Liver (tissue), 9 donors: ENCODE measurements around the gene RTP2. TPM values are rescaled to one million over a fixed set of nuclear protein-coding genes. Genes with fewer than 3 reads are reported as not detected.
"Not testable (repeated sequence)": the region's sequence is repeated elsewhere in the genome, so short reads cannot be mapped to it uniquely, and the experiment has no call there.

ENCODE experiments used
- DNase-seq: peaks from one replicate; pipeline ENCODE4 v3.0.0-alpha.2; 2017; ENCODE audit warnings: low spot score
- H3K27ac ChIP-seq, 2 donors: one replicate each; pipeline ENCODE4 v1.7.0; 2013; ENCODE audit warnings: inconsistent platforms in 2 of 2, low read length in 2 of 2, control low read depth in 1 of 2, low read depth in 1 of 2, mild to moderate bottlenecking in 1 of 2
- H3K27me3 ChIP-seq, 4 donors: one replicate each; pipeline versions ENCODE4 v1.6.1 to v1.7.0; 2013; ENCODE audit warnings: low read length in 3 of 4, inconsistent platforms in 1 of 4, mild to moderate bottlenecking in 1 of 4, moderate library complexity in 1 of 4; ENCODE audit not compliant: control insufficient read depth in 4 of 4, insufficient read depth in 4 of 4
- H3K36me3 ChIP-seq, 4 donors: one replicate each; pipeline versions ENCODE4 v1.6.1 to v1.7.0; 2013; ENCODE audit warnings: low read length in 3 of 4, mild to moderate bottlenecking in 3 of 4, low read depth in 1 of 4, moderate library complexity in 1 of 4; ENCODE audit not compliant: control insufficient read depth in 4 of 4, insufficient read depth in 3 of 4
- H3K4me1 ChIP-seq, 4 donors: one replicate each; pipeline versions ENCODE4 v1.6.1 to v1.7.0; 2013; ENCODE audit warnings: low read length in 3 of 4, mild to moderate bottlenecking in 3 of 4, moderate library complexity in 1 of 4; ENCODE audit not compliant: control insufficient read depth in 4 of 4, insufficient read depth in 4 of 4
- H3K4me3 ChIP-seq, 3 donors: one replicate each; pipeline versions ENCODE4 v1.6.1 to v1.7.0; 2013; ENCODE audit warnings: low read length in 3 of 3, control low read depth in 1 of 3, low read depth in 1 of 3, mild to moderate bottlenecking in 1 of 3
- H3K9ac ChIP-seq, 2 donors: one replicate each; pipeline ENCODE4 v1.7.0; 2013; ENCODE audit warnings: low read length in 2 of 2, mild to moderate bottlenecking in 2 of 2, moderate library complexity in 2 of 2, control low read depth in 1 of 2, low read depth in 1 of 2
- H3K9me3 ChIP-seq, 4 donors: one replicate each; pipeline versions ENCODE4 v1.6.1 to v1.7.0; 2013; ENCODE audit warnings: low read length in 3 of 4; ENCODE audit not compliant: control insufficient read depth in 4 of 4
- EGR1 ChIP-seq, 2 donors: IDR thresholded peaks; 2 replicates each; pipeline ENCODE4 v1.6.1; 2016 to 2018; ENCODE audit warnings: antibody characterized with exemption in 2 of 2, low read depth in 2 of 2
- FOXA1 ChIP-seq: IDR thresholded peaks from 2 replicates; pipeline ENCODE4 v1.6.1; 2016; ENCODE audit warnings: antibody characterized with exemption
- FOXA2 ChIP-seq: IDR thresholded peaks from 2 replicates; pipeline ENCODE4 v1.6.1; 2016; ENCODE audit warnings: antibody characterized with exemption
- GABPA ChIP-seq, 2 donors: IDR thresholded peaks in 1 of 2; conservative IDR thresholded peaks in 1 of 2; 2 replicates each; pipeline ENCODE4 v1.6.1; 2016; ENCODE audit warnings: antibody characterized with exemption in 2 of 2, mild to moderate bottlenecking in 1 of 2, moderate library complexity in 1 of 2
- HNF4A ChIP-seq, 2 donors: conservative IDR thresholded peaks; 2 replicates each; pipeline ENCODE4 v1.6.1; 2016; ENCODE audit warnings: antibody characterized with exemption in 2 of 2, mild to moderate bottlenecking in 2 of 2
- JUND ChIP-seq, 2 donors: IDR thresholded peaks; 2 replicates each; pipeline ENCODE4 v1.6.1; 2016; ENCODE audit warnings: antibody characterized with exemption in 2 of 2
- NR2F2 ChIP-seq: IDR thresholded peaks from 2 replicates; pipeline ENCODE4 v1.6.1; 2016; ENCODE audit warnings: antibody characterized with exemption
- RAD21 ChIP-seq, 2 donors: IDR thresholded peaks; 2 replicates each; pipeline ENCODE4 v1.6.1; 2016; ENCODE audit warnings: antibody characterized with exemption in 2 of 2, mild to moderate bottlenecking in 2 of 2
- RXRA ChIP-seq, 2 donors: IDR thresholded peaks; 2 replicates each; pipeline ENCODE4 v1.6.1; 2017 to 2018; ENCODE audit warnings: antibody characterized with exemption in 2 of 2, mild to moderate bottlenecking in 1 of 2
- SP1 ChIP-seq: IDR thresholded peaks from 2 replicates; pipeline ENCODE4 v1.6.1; 2018; ENCODE audit warnings: antibody characterized with exemption, mild to moderate bottlenecking
- YY1 ChIP-seq: IDR thresholded peaks from 2 replicates; pipeline ENCODE4 v1.6.1; 2016; ENCODE audit warnings: antibody characterized with exemption, mild to moderate bottlenecking
- WGBS: extraction: QIAGEN DNeasy Blood & Tissue Kit; methylation state at CpG from one replicate; pipeline ENCODE4 v1.1.7; 2013; 5-methylcytosine and 5-hydroxymethylcytosine counted together
- polyA plus RNA-seq, 2 donors: library from polyadenylated mRNA; stranded (reverse) in 1 of 2; unstranded in 1 of 2; fragments of 200-250 nt in 1 of 2; fragments of >200 nt in 1 of 2; fragmentation: Nextera tagmentation in 1 of 2; extraction: Ambion mirVana in 1 of 2; gene quantifications; one replicate each; pipeline versions ENCODE4 v1.2.1 to v1.2.3, GENCODE V29; 2013 to 2015
- total RNA-seq, 2 donors: library from RNA; depleted of rRNA; stranded (reverse); fragments of >200 nt; gene quantifications; one replicate each; pipeline ENCODE4 v1.2.3, GENCODE V29; 2014
- TF ChIP-seq, protein P1 (sequence below): IDR thresholded peaks from 2 replicates; pipeline ENCODE4 v1.6.1; 2016; ENCODE audit warnings: antibody characterized with exemption, mild to moderate bottlenecking
- TF ChIP-seq, protein P2 (sequence below): IDR thresholded peaks from 2 replicates; pipeline ENCODE4 v1.6.1; 2016; ENCODE audit warnings: antibody characterized with exemption
- TF ChIP-seq, protein P3 (sequence below): IDR thresholded peaks from 2 replicates; pipeline ENCODE4 v1.6.1; 2016; ENCODE audit warnings: antibody characterized with exemption
- TF ChIP-seq, protein P4 (sequence below): fragments of 150-350 bp; IDR thresholded peaks from 2 replicates; pipeline ENCODE4 v1.5.1; 2017; ENCODE audit warnings: improper control_type of control experiment, low read depth, low read length; ENCODE audit not compliant: missing input control
- donor health status: healthy.
- donor health status: healthy.
- donor health status: healthy.
- donor health status: healthy.
- donor health status: healthy.

Gene RTP2
- total and polyA plus RNA-seq, 4 donors: not detected

DNA sequence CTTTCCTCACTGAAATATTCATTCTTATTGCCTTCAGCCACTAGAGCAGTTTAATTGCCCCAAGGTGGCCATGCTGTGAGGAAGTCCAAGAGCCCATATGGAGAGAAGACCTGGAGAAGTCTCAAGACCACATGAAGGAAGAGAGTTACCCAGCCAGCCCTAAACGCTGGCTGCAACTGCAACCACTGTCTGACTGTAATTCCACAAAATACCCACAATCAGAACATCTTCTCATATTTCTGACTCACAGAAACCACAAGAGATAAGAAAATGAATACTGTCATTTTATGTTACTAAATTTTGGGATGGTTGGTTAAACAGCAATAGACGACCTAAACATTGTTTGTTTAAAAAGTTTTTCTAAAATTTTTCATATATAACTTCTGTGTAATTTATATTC is 17.5 kb downstream of the RTP2 start:
- no peaks in the 10 kb centered on the region for H3K36me3 ChIP-seq
- 76% methylated on average over 2 of the region's 2 CpGs for WGBS

DNA sequence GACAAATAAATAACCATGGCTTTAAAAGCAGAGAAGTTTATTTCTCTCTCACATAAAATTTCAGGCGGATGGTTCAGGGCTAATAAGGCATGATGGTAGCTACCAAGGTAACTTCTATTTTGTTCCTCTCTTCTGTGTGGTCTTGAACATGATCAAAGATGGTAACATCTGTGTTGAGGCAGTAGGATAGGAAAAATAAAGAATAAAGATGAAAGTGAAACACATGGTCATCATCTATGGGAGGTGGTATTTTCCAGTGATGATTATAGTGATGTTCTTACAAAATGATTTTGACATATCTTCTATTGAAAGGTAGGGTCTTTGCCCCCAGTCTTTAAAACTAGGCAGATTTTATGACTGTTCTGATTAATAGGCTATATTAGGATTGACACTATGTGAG is 17.9 kb downstream of the RTP2 start:
- no peak for DNase-seq
- no peak overlapping the region for H3K4me3 ChIP-seq
- H3K4me1 ChIP-seq: peaks cover 0 to 1% (median under 1%) of the 10 kb centered on the region in 4 donors
- H3K9ac ChIP-seq: no peak overlapping the region
- WGBS: 93% methylated on average over 1 of the region's 1 CpG
- H3K9me3 ChIP-seq: peaks cover 0 to 1% (median 0%) of the 10 kb centered on the region in 4 donors
- no peaks in the 10 kb centered on the region for H3K36me3 ChIP-seq
- TF ChIP-seq GABPA (IDR thresholded peaks at IDR 0.05 in 1 of 2, conservative IDR thresholded peaks at IDR 0.05 in 1 of 2): no peak
- H3K27me3 ChIP-seq: no peaks in the 10 kb centered on the region
- no peak overlapping the region for H3K27ac ChIP-seq

More for the DNA sequence above, 17.5 kb downstream of the RTP2 start:
- Histone ChIP-seq H3K27ac (no peak overlapping the region), H3K9me3 (peaks cover 0 to 1% (median 0%) of the 10 kb centered on the region in 4 donors), H3K27me3 (no peaks in the 10 kb centered on the region), H3K4me1 (no peaks in the 10 kb centered on the region), H3K9ac (no peak overlapping the region), H3K4me3 (no peak overlapping the region)
- no peak for DNase-seq
- TF ChIP-seq HNF4A (conservative IDR thresholded peaks at IDR 0.05) (no peak), FOXA2 (no peak), GABPA (IDR thresholded peaks at IDR 0.05 in 1 of 2, conservative IDR thresholded peaks at IDR 0.05 in 1 of 2) (no peak), RAD21 (IDR thresholded peaks at IDR 0.05) (no peak), SP1 (no peak), EGR1 (IDR thresholded peaks at IDR 0.05; ENCODE audit: low read depth in 2 of 2) (no peak), NR2F2 (no peak), RXRA (IDR thresholded peaks at IDR 0.05) (no peak), YY1 (no peak), JUND (IDR thresholded peaks at IDR 0.05) (no peak), FOXA1 (no peak)
- TF ChIP-seq, protein P1, sequence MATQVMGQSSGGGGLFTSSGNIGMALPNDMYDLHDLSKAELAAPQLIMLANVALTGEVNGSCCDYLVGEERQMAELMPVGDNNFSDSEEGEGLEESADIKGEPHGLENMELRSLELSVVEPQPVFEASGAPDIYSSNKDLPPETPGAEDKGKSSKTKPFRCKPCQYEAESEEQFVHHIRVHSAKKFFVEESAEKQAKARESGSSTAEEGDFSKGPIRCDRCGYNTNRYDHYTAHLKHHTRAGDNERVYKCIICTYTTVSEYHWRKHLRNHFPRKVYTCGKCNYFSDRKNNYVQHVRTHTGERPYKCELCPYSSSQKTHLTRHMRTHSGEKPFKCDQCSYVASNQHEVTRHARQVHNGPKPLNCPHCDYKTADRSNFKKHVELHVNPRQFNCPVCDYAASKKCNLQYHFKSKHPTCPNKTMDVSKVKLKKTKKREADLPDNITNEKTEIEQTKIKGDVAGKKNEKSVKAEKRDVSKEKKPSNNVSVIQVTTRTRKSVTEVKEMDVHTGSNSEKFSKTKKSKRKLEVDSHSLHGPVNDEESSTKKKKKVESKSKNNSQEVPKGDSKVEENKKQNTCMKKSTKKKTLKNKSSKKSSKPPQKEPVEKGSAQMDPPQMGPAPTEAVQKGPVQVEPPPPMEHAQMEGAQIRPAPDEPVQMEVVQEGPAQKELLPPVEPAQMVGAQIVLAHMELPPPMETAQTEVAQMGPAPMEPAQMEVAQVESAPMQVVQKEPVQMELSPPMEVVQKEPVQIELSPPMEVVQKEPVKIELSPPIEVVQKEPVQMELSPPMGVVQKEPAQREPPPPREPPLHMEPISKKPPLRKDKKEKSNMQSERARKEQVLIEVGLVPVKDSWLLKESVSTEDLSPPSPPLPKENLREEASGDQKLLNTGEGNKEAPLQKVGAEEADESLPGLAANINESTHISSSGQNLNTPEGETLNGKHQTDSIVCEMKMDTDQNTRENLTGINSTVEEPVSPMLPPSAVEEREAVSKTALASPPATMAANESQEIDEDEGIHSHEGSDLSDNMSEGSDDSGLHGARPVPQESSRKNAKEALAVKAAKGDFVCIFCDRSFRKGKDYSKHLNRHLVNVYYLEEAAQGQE: no peak
- TF ChIP-seq, protein P2, sequence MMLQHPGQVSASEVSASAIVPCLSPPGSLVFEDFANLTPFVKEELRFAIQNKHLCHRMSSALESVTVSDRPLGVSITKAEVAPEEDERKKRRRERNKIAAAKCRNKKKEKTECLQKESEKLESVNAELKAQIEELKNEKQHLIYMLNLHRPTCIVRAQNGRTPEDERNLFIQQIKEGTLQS: no peak
- TF ChIP-seq, protein P3, sequence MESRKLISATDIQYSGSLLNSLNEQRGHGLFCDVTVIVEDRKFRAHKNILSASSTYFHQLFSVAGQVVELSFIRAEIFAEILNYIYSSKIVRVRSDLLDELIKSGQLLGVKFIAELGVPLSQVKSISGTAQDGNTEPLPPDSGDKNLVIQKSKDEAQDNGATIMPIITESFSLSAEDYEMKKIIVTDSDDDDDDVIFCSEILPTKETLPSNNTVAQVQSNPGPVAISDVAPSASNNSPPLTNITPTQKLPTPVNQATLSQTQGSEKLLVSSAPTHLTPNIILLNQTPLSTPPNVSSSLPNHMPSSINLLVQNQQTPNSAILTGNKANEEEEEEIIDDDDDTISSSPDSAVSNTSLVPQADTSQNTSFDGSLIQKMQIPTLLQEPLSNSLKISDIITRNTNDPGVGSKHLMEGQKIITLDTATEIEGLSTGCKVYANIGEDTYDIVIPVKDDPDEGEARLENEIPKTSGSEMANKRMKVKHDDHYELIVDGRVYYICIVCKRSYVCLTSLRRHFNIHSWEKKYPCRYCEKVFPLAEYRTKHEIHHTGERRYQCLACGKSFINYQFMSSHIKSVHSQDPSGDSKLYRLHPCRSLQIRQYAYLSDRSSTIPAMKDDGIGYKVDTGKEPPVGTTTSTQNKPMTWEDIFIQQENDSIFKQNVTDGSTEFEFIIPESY: no peak
- TF ChIP-seq, protein P4, sequence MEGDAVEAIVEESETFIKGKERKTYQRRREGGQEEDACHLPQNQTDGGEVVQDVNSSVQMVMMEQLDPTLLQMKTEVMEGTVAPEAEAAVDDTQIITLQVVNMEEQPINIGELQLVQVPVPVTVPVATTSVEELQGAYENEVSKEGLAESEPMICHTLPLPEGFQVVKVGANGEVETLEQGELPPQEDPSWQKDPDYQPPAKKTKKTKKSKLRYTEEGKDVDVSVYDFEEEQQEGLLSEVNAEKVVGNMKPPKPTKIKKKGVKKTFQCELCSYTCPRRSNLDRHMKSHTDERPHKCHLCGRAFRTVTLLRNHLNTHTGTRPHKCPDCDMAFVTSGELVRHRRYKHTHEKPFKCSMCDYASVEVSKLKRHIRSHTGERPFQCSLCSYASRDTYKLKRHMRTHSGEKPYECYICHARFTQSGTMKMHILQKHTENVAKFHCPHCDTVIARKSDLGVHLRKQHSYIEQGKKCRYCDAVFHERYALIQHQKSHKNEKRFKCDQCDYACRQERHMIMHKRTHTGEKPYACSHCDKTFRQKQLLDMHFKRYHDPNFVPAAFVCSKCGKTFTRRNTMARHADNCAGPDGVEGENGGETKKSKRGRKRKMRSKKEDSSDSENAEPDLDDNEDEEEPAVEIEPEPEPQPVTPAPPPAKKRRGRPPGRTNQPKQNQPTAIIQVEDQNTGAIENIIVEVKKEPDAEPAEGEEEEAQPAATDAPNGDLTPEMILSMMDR: no peak

DNA sequence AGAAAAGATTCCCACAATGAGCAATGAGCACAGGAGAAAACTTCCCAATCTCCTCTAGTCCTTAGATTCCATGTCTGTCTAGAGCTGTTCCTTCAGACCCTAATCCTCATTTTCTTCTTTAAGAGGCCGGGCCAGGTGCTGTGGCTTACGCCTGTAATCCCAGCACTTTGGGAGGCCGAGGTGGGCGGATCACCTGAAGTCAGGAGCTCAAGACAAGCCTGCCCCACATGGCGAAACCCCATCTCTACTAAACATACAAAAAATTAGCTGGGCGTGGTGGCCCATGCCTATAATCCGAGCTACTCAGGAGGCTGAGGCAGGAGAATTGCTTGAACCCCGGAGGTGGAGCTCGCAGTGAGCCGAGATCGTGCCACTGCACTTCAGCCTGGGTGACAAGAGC is 20.6 kb downstream of the RTP2 start:
- H3K4me3 ChIP-seq, H3K9ac ChIP-seq, DNase-seq, H3K36me3 ChIP-seq, H3K27ac ChIP-seq, H3K9me3 ChIP-seq, H3K4me1 ChIP-seq, H3K27me3 ChIP-seq: not testable (repeated sequence)
- 89% methylated on average over 11 of the region's 11 CpGs for WGBS
